IMR-90 (cell line): ENCODE data around the gene ONECUT1. TPM values are rescaled to one million over a fixed set of nuclear protein-coding genes. Genes with fewer than 3 reads are reported as not detected.

Experiments used
- ATAC-seq: fragments of 200-7000 bp; cut with Tn5 transposase; 2 replicates; pipeline ENCODE4 v1.9.1; 2020; ENCODE audit warnings: low read depth, mild to moderate bottlenecking, moderate library complexity
- BruUV-seq: library from RNA; stranded (reverse); fragments of 400-500 nt; replicated peaks from 2 replicates; lab custom pipeline; 2021; lab: Mats Ljungman, UMichigan
- CTCF ChIA-PET: fragments of 300-600 bp; formaldehyde crosslinking; extraction: SDS; loops from one replicate; lab custom pipeline; 2021; ENCODE audit warnings: antibody characterized with exemption; lab: Yijun Ruan, JAX
- POLR2A ChIA-PET: fragments of 300-600 bp; sonication (Branson Sonifier 250); formaldehyde crosslinking; loops from one replicate; lab custom pipeline; 2022; ENCODE audit warnings: antibody characterized with exemption; ENCODE audit not compliant: unreplicated experiment; lab: Charles Lee
- DNase-seq: peaks from one replicate; pipeline ENCODE4 v3.0.0; 2013
- H2AFZ ChIP-seq: replicated peaks from 2 replicates; pipeline ENCODE3; 2013; ENCODE audit warnings: low read length, mild to moderate bottlenecking; ENCODE audit not compliant: poor library complexity
- H2AK5ac ChIP-seq: 2 replicates; pipeline ENCODE4 v1.6.1; 2013; ENCODE audit warnings: low read depth, low read length, inconsistent platforms
- H2AK9ac ChIP-seq: replicated peaks from 2 replicates; pipeline ENCODE3; 2013; ENCODE audit warnings: mild to moderate bottlenecking, low read depth, low read length, moderate library complexity; ENCODE audit not compliant: poor library complexity
- H2BK120ac ChIP-seq: 2 replicates; pipeline ENCODE4 v1.6.1; 2013; ENCODE audit warnings: low read depth, low read length, inconsistent platforms
- H2BK15ac ChIP-seq: 3 replicates; pipeline ENCODE4 v1.6.1; 2013; ENCODE audit warnings: low read depth, low read length, inconsistent platforms
- H2BK20ac ChIP-seq: 2 replicates; pipeline ENCODE4 v1.6.1; 2013; ENCODE audit warnings: low read depth, mild to moderate bottlenecking, inconsistent platforms, low read length, moderate library complexity
- H2BK5ac ChIP-seq: 2 replicates; pipeline ENCODE4 v1.6.1; 2013; ENCODE audit warnings: mild to moderate bottlenecking, low read depth, low read length, inconsistent platforms; ENCODE audit not compliant: poor library complexity, severe bottlenecking
- H3K14ac ChIP-seq: replicated peaks from 2 replicates; pipeline ENCODE4 v1.6.1; 2013; ENCODE audit warnings: low read depth, low read length, inconsistent platforms
- H3K18ac ChIP-seq: 2 replicates; pipeline ENCODE4 v1.6.1; 2013; ENCODE audit warnings: low read depth, low read length, control low read depth
- H3K23ac ChIP-seq: 2 replicates; pipeline ENCODE4 v1.6.1; 2013; ENCODE audit warnings: low read depth, low read length, inconsistent platforms
- H3K27ac ChIP-seq: 2 replicates; pipeline ENCODE4 v1.5.1; 2013; ENCODE audit warnings: mild to moderate bottlenecking, control low read depth, low read length; ENCODE audit not compliant: insufficient read depth
- H3K27me3 ChIP-seq: 2 replicates; pipeline ENCODE4 v1.6.1; 2013; ENCODE audit warnings: low read length; ENCODE audit not compliant: control insufficient read depth, insufficient read depth
- H3K36me3 ChIP-seq: 2 replicates; pipeline ENCODE4 v1.6.1; 2013; ENCODE audit warnings: low read length, mixed read lengths; ENCODE audit not compliant: control insufficient read depth, insufficient read depth
- H3K4ac ChIP-seq: 2 replicates; pipeline ENCODE4 v1.6.1; 2013; ENCODE audit warnings: low read depth, low read length, inconsistent platforms
- H3K4me1 ChIP-seq: 2 replicates; pipeline ENCODE4 v1.6.1; 2013; ENCODE audit warnings: low read length, mixed read lengths; ENCODE audit not compliant: control insufficient read depth, insufficient read depth
- H3K4me2 ChIP-seq: 2 replicates; pipeline ENCODE4 v1.6.1; 2013; ENCODE audit warnings: low read depth, mild to moderate bottlenecking, control low read depth, low read length, moderate library complexity
- H3K4me3 ChIP-seq: 2 replicates; pipeline ENCODE4 v1.5.1; 2013; ENCODE audit warnings: low read depth, mild to moderate bottlenecking, control low read depth, low read length, moderate library complexity; ENCODE audit not compliant: insufficient read depth
- H3K56ac ChIP-seq: 2 replicates; pipeline ENCODE4 v1.6.1; 2013; ENCODE audit warnings: low read length, inconsistent platforms; ENCODE audit not compliant: insufficient read depth; ENCODE audit errors: extremely low read depth
- H3K79me1 ChIP-seq, 2 experiments: 2 replicates each; pipeline ENCODE4 v1.6.1; 2013; ENCODE audit warnings: low read length in 2 of 2, inconsistent platforms in 1 of 2, low read depth in 1 of 2
- H3K9ac ChIP-seq: 2 replicates; pipeline ENCODE4 v1.6.1; 2013; ENCODE audit warnings: low read depth, low read length, control low read depth
- H3K9me1 ChIP-seq: 2 replicates; pipeline ENCODE4 v1.6.1; 2013; ENCODE audit warnings: low read length, inconsistent platforms; ENCODE audit not compliant: insufficient read depth
- H3K9me3 ChIP-seq: 2 replicates; pipeline ENCODE4 v1.6.1; 2013; ENCODE audit warnings: low read length; ENCODE audit not compliant: control insufficient read depth, insufficient read depth
- H4K20me1 ChIP-seq: 2 replicates; pipeline ENCODE4 v1.6.1; 2013; ENCODE audit warnings: low read length, inconsistent platforms; ENCODE audit not compliant: insufficient read depth
- H4K5ac ChIP-seq: 2 replicates; pipeline ENCODE4 v1.6.1; 2013; ENCODE audit warnings: mild to moderate bottlenecking, low read depth, low read length, control low read depth
- H4K8ac ChIP-seq, 2 experiments: 2 replicates each; pipeline ENCODE4 v1.6.1; 2013; ENCODE audit warnings: low read depth in 2 of 2, low read length in 2 of 2, control low read depth in 1 of 2, inconsistent platforms in 1 of 2
- H4K91ac ChIP-seq: 2 replicates; pipeline ENCODE4 v1.6.1; 2013; ENCODE audit warnings: low read depth, low read length, inconsistent platforms; ENCODE audit not compliant: insufficient read depth
- CTCF ChIP-seq: conservative IDR thresholded peaks from 2 replicates; pipeline ENCODE4 v1.5.1; 2012; ENCODE audit warnings: mild to moderate bottlenecking, low read depth, low read length, improper control_type of control experiment
- SMC3 ChIP-seq: fragments of 150-350 bp; IDR thresholded peaks from 2 replicates; pipeline ENCODE4 v1.6.1; 2016; ENCODE audit warnings: low read depth, mild to moderate bottlenecking, antibody characterized with exemption, low read length, moderate library complexity
- WGBS, 2 experiments: methylation state at CpG; one replicate each; pipeline versions ENCODE4 v1.1.5 to v1.1.7; 2013; ENCODE audit warnings: missing lambda C conversion rate in 2 of 2; ENCODE audit not compliant: insufficient read length in 1 of 2; ENCODE audit errors: extremely low coverage in 2 of 2; 5-methylcytosine and 5-hydroxymethylcytosine counted together
- dilution Hi-C: fragments of 300-500 bp; cut with HindIII; formaldehyde crosslinking; loops from one replicate; pipeline ENCODE4 v1.14.3; 2018; ENCODE audit warnings: low sequenced_read_pairs; ENCODE audit not compliant: unreplicated experiment
- in situ Hi-C: fragments of 300-500 bp; cut with MboI; formaldehyde crosslinking; loops from 3 replicates; pipeline ENCODE4 v1.14.3; 2019; ENCODE audit warnings: low sequenced_read_pairs, inconsistent platforms, mixed read lengths
- intact Hi-C: fragments of 100-400 bp; cut with micrococcal nuclease; formaldehyde crosslinking; loops from 2 replicates; pipeline ENCODE4 v1.10.0; 2022
- polyA plus RNA-seq, 3 experiments: library from polyadenylated mRNA; depleted of rRNA; stranded (reverse); fragments of >200 nt; gene quantifications; 2 replicates each; pipeline ENCODE4 v1.2.3, GENCODE V29; 2012; ENCODE audit warnings: low replicate concordance in 1 of 3
- total RNA-seq: library from RNA; depleted of rRNA; stranded (reverse); fragments of >200 nt; gene quantifications from 2 replicates; pipeline ENCODE4 v1.2.3, GENCODE V29; 2012

Gene ONECUT1
- total and polyA plus RNA-seq, 2 of the 4 experiments (the other 2 are of a cell fraction): not detected

GRCh38 chr15:52765785-52766184 is 24.4 kb downstream of the ONECUT1 start:
- H2AK9ac ChIP-seq: no peak overlapping the region
- H2BK20ac ChIP-seq: no peak overlapping the region
- ATAC-seq (peak; percentile 57; the same call in 1 of the 2 replicates), DNase-seq (peak; percentile 6)
- no peak overlapping the region for H2AK5ac ChIP-seq
- H3K4me3 ChIP-seq: no peak overlapping the region
- no peaks in the 10 kb centered on the region for H3K4me1 ChIP-seq
- H4K5ac ChIP-seq: no peak overlapping the region
- CTCF ChIA-PET: interaction anchor here (1.0 to 1.4 kb wide), 2 partner anchors 9 to 12 kb away, joined by 3 to 5 read pairs; no protein-coding TSS in a partner anchor
- no peak overlapping the region for H3K4me2 ChIP-seq
- H3K27ac ChIP-seq: no peak overlapping the region
- H3K79me1 ChIP-seq: no peaks in the 10 kb centered on the region
- H3K14ac ChIP-seq: no peak overlapping the region
- dilution Hi-C loops (no loop called here), intact Hi-C loops (no loop called here), in situ Hi-C loops (no loop called here)
- no peaks in the 10 kb centered on the region for H3K9me1 ChIP-seq
- H4K91ac ChIP-seq: no peak overlapping the region
- no peak overlapping the region for H2AFZ ChIP-seq
- no TSS peak for BruUV-seq
- POLR2A ChIA-PET: no interaction called here
- no peaks in the 10 kb centered on the region for H3K9me3 ChIP-seq
- H3K27me3 ChIP-seq: peaks cover 13% of the 10 kb centered on the region
- H4K20me1 ChIP-seq: no peaks in the 10 kb centered on the region
- no peak overlapping the region for H3K18ac ChIP-seq
- TF ChIP-seq CTCF: 0 out of 2 replicates have a peak, but pooled peaks have one; percentile 21
- no peak for TF ChIP-seq SMC3
- 0% methylated on average over 2 of the region's 3 CpGs; no CpG with 5 or more reads in 1 of the 2 experiments for WGBS, 2 experiments
- H2BK5ac ChIP-seq: no peak overlapping the region
- H3K9ac ChIP-seq: no peak overlapping the region
- no peak overlapping the region for H3K23ac ChIP-seq
- no peaks in the 10 kb centered on the region for H3K36me3 ChIP-seq
- H4K8ac ChIP-seq: no peak overlapping the region
- no peak overlapping the region for H3K56ac ChIP-seq
- no peak overlapping the region for H2BK15ac ChIP-seq
- no peak overlapping the region for H3K4ac ChIP-seq
- no peak overlapping the region for H2BK120ac ChIP-seq
